Brain microvascular endothelial cell (primary cell): Measurements from ENCODE around the gene C11orf16.
"Not testable (repeated sequence)": the region's sequence is repeated elsewhere in the genome, so short reads cannot be mapped to it uniquely, and the experiment has no call there.

Source experiments
- DNase-seq: peaks from one replicate; pipeline ENCODE4 v3.0.0-alpha.2; 2020
- H3K27ac ChIP-seq: fragments of 250-450 bp; sonication (Bioruptor Pico); 2 replicates; pipeline ENCODE4 v1.5.1; 2020; ENCODE audit warnings: mild to moderate bottlenecking, moderate library complexity
- H3K27me3 ChIP-seq: fragments of 250-450 bp; sonication (Bioruptor Pico); replicated peaks from 2 replicates; pipeline ENCODE4 v1.5.1; 2020; ENCODE audit warnings: mild to moderate bottlenecking
- H3K36me3 ChIP-seq: fragments of 250-450 bp; sonication (Bioruptor Pico); replicated peaks from 2 replicates; pipeline ENCODE4 v1.5.1; 2020; ENCODE audit warnings: mild to moderate bottlenecking
- H3K4me3 ChIP-seq: 2 replicates; pipeline ENCODE4 v1.5.1; 2011; ENCODE audit warnings: low read depth, mild to moderate bottlenecking, control low read depth, low read length, moderate library complexity
- CTCF ChIP-seq: IDR thresholded peaks from 2 replicates; pipeline ENCODE4 v1.5.1; 2011; ENCODE audit warnings: low read depth, mild to moderate bottlenecking, moderate library complexity, low read length, control low read depth, inconsistent platforms; ENCODE audit errors: missing control alignments
- in situ Hi-C: cut with HindIII; loops from 2 replicates; pipeline ENCODE4 v1.10.0; 2017; ENCODE audit warnings: low sequenced_read_pairs, low pct_ligation_motif_present

Gene C11orf16, protein sequence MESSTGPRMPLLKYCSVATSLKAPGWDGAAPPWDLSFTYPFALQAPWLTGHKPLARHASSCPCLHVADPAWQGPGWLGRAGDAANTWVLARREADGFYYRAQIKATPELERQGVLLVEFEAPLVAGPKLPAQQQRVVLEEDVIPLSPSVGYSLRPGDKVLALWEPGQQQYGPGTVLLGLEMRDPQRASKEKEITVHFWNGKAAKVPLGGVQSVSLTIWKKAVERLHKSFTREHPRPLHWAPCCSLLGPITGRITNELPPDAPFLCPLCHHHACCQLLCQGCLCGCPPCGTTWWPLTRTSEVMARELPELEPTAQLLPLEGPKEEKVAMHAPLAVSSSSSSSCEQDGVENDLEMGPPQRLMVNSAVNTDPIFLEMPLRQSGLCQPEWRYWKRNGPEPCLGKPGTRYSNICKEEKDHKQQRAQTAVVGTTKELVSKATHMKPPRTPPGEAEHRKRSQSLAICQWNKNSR

DNA sequence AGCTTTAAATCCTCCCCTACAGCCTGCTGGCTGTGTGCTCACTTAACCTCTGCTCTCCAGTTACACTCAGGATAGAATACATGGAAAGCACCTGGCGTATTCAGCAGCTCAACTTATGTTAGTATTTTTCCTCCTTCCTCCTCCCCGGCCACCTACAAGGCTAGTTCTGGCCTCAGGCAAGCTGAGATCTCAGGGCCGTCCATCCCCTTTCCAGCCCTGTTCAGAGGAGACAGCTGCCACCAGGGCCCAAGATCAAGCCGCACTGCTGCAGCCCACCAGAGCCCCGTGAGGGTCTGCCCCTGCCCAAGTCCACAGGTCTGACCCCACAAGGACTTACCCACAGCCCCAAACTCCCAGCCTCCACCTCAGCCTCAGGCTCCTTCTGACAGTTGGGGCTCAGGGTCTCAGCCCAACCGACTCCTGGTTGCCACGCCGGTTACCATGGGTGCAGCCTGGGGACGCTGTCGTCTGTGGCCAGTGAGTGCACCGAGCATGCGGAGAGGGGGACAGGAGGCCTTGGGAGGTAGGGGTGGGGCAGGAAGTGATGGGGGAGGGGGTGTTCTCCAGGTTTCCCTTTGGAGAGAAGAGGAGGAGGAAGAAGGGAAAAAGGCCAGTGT lies at the start of gene C11orf16:
Gene C11orf16 (minus strand): TSS at position 384 of the 617 bp plus-strand sequence. CDS start 639 bp downstream, outside the sequence.
- Histone ChIP-seq H3K27ac (no peak within 1 kb of the TSS), H3K36me3 (no peaks in the 10 kb centered on the region), H3K27me3 (no peaks in the 10 kb centered on the region), H3K4me3 (no peak within 1 kb of the TSS)
- in situ Hi-C loops: no loop called here
- no peak for DNase-seq
- no peak for TF ChIP-seq CTCF

DNA sequence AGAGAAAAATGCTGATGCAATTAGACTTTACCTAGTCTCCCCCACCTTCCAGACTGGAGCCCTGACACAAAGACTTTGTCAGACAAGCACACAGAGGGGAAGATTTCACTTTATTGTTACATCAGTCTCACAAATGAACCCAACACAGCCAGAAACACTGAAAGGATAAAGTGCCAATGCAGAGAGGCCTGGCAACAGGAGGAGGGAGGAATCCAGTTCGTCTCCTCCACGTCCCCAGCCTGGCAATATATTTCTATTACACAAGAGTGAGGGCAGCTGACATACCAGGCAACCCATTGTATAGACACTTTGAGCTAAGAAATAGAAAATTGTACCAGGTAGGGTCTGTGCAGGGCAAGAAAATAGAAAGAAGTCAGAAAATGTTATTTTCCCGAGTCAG lies 47.7 kb upstream of the C11orf16 start:
- Histone ChIP-seq H3K4me3 (no peak overlapping the region), H3K27ac (no peak overlapping the region), H3K36me3 (no peaks in the 10 kb centered on the region), H3K27me3 (no peaks in the 10 kb centered on the region)
- DNase-seq: no peak
- no peak for TF ChIP-seq CTCF
- in situ Hi-C loops: no loop called here

- DNase-seq, in situ Hi-C loops, H3K27ac ChIP-seq, H3K4me3 ChIP-seq, H3K27me3 ChIP-seq, H3K36me3 ChIP-seq: not testable (repeated sequence)
Observed at GRCh38 chr11:8979365-8979764, 46.6 kb upstream of the C11orf16 start.

DNA sequence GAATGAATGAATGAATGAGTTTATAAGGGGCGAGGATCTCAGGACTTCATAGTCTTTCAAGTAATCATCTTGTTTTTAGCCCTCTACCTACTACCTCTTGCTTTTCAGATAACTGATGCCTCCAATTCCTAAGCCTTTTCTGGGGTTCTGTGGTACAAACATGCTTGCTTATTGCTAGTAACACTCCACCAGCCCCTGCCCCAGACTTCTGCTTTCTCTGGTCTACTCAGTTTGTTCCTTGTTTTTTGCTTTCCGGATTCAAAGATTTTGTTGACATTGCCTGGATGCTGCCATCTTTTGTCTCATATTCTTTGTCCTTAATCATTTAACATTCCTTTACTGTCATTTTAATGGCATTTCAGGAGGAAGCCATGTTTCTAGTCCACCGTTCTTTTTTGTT lies 40.4 kb upstream of the C11orf16 start:
- TF ChIP-seq CTCF: no peak
- in situ Hi-C loops: no loop called here
- no peaks in the 10 kb centered on the region for H3K36me3 ChIP-seq
- H3K27me3 ChIP-seq: no peaks in the 10 kb centered on the region
- H3K4me3 ChIP-seq: no peak overlapping the region
- H3K27ac ChIP-seq: no peak overlapping the region
- no peak for DNase-seq

GRCh38 chr11:8971924-8972316 lies 39.2 kb upstream of the C11orf16 start:
- TF ChIP-seq CTCF: no peak
- in situ Hi-C loops: no loop called here
- Histone ChIP-seq H3K4me3 (no peak overlapping the region), H3K27ac (no peak overlapping the region), H3K27me3 (no peaks in the 10 kb centered on the region), H3K36me3 (no peaks in the 10 kb centered on the region)
- DNase-seq: no peak

DNA sequence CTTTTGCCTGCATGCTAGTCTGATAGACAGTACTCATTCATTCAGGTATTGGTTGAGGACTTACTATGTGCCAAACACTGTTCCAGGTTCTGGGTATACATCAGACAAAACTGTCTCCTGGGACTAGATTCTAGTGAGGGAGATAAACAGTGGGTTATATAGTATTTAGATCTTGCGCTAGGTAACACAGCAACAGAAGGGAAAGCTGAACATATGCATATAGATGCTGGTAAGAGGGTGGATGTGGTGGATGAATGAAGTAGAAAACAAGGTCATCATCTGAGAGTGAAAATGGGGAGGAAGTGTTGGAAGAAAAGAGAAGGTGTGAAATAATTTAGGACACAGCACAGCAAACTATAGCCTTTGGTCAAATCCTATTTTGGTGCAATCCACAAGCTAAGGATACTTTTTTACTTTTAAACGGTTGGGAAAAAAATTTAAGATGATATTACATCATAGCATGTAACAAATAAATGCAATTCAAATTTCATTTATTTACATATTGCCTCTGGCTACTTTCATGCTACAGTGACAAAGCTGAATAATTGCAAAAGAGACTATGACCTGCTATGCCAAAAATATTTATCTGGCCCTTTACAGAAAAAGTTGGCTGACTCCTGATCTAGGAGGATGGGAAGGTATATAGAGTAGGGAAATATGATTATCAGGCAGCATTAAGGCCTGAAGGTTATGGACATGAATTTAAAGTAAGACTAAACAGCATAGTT lies 38.6 kb upstream of the C11orf16 start:
- Histone ChIP-seq H3K27me3 (no peaks in the 10 kb centered on the region), H3K4me3 (no peak overlapping the region), H3K27ac (no peak overlapping the region), H3K36me3 (no peaks in the 10 kb centered on the region)
- no peak for TF ChIP-seq CTCF
- in situ Hi-C loops: no loop called here
- DNase-seq: no peak
